Measurements from ENCODE around the gene KCNB1. TPM values are rescaled to one million over a fixed set of nuclear protein-coding genes. Genes with fewer than 3 reads are reported as not detected.

KCNB1 gene
- total and polyA plus RNA-seq, 2 of the 4 experiments (the other 2 are of a cell fraction) = 0.05 TPM; not detected in 1

GRCh38 chr20:49448917-49449316, 33.6 kb downstream of the KCNB1 start:
- Histone ChIP-seq H4K5ac (ENCODE audit: low read depth, low read length) (no peak overlapping the region), H3K9me1 (ENCODE audit: insufficient read depth, low read length) (no peaks in the 10 kb centered on the region), H3K27ac (ENCODE audit: insufficient read depth, low read length) (no peak overlapping the region), H3K56ac (ENCODE audit: extremely low read depth, insufficient read depth, low read length) (no peak overlapping the region), H3K4me2 (ENCODE audit: low read depth, low read length) (no peak overlapping the region), H4K8ac (ENCODE audit: low read depth in 2 of 2, low read length in 2 of 2) (no peak overlapping the region), H3K23ac (ENCODE audit: low read depth, low read length) (no peak overlapping the region), H3K18ac (ENCODE audit: low read depth, low read length) (no peak overlapping the region), H2BK5ac (ENCODE audit: low read depth, low read length, poor library complexity, severe bottlenecking) (no peak overlapping the region), H3K4ac (ENCODE audit: low read depth, low read length) (no peak overlapping the region), H3K79me1 (ENCODE audit: low read depth in 1 of 2, low read length in 2 of 2) (no peaks in the 10 kb centered on the region), H3K14ac (replicated peaks; ENCODE audit: low read depth, low read length) (no peak overlapping the region), H3K9me3 (ENCODE audit: control insufficient read depth, insufficient read depth, low read length) (no peaks in the 10 kb centered on the region), H2AFZ (replicated peaks; ENCODE audit: low read length, poor library complexity) (no peak overlapping the region), H2BK20ac (ENCODE audit: low read depth, low read length) (no peak overlapping the region), H2AK5ac (ENCODE audit: low read depth, low read length) (no peak overlapping the region), H3K4me1 (ENCODE audit: control insufficient read depth, insufficient read depth, low read length) (no peaks in the 10 kb centered on the region), H3K4me3 (ENCODE audit: insufficient read depth, low read depth, low read length) (no peak overlapping the region), H3K36me3 (ENCODE audit: control insufficient read depth, insufficient read depth, low read length) (no peaks in the 10 kb centered on the region), H4K20me1 (ENCODE audit: insufficient read depth, low read length) (no peaks in the 10 kb centered on the region), H4K91ac (ENCODE audit: insufficient read depth, low read depth, low read length) (no peak overlapping the region), H2AK9ac (replicated peaks; ENCODE audit: low read depth, low read length, poor library complexity) (no peak overlapping the region), H2BK15ac (ENCODE audit: low read depth, low read length) (no peak overlapping the region), H2BK120ac (ENCODE audit: low read depth, low read length) (no peak overlapping the region), H3K9ac (ENCODE audit: low read depth, low read length) (no peak overlapping the region), H3K27me3 (ENCODE audit: control insufficient read depth, insufficient read depth, low read length) (peaks cover 57% of the 10 kb centered on the region)
- ChIA-PET CTCF (no interaction called here), POLR2A (ENCODE audit: unreplicated experiment) (no interaction called here)
- WGBS, 2 experiments (ENCODE audit: extremely low coverage in 2 of 2, insufficient read length in 1 of 2) = 73% methylated on average over 4 of the region's 6 CpGs; no CpG with 5 or more reads in 1 of the 2 experiments
- in situ Hi-C loops (cut with MboI; ENCODE audit: low sequenced_read_pairs) = no loop called here
- intact Hi-C loops (cut with micrococcal nuclease) = no loop called here
- dilution Hi-C loops (cut with HindIII; ENCODE audit: low sequenced_read_pairs, unreplicated experiment) = no loop called here
- TF ChIP-seq RFX5 (IDR thresholded peaks at IDR 0.05; ENCODE audit: low read depth, low read length) (no peak), USF2 (IDR thresholded peaks at IDR 0.05; ENCODE audit: low read depth, low read length) (peak; percentile 64), POLR2A (IDR thresholded peaks at IDR 0.05; ENCODE audit: low read depth, low read length) (no peak)
- no TSS peak for BruUV-seq (replicated peaks)
- DNase-seq = no peak
- no peak for ATAC-seq (ENCODE audit: low read depth)

Data from IMR-90 (cell line).